Erythroblast (primary cell): Measurements from ENCODE around the gene GAB1.

Source experiments
- GATA1 ChIP-seq: IDR thresholded peaks from 2 replicates; pipeline ENCODE4 v1.6.1; 2011; ENCODE audit warnings: low read depth, mild to moderate bottlenecking, control low read depth, low read length, moderate library complexity
- POLR2A ChIP-seq: IDR thresholded peaks from 2 replicates; pipeline ENCODE4 v1.6.1; 2011; ENCODE audit warnings: mild to moderate bottlenecking, low read length

DNA sequence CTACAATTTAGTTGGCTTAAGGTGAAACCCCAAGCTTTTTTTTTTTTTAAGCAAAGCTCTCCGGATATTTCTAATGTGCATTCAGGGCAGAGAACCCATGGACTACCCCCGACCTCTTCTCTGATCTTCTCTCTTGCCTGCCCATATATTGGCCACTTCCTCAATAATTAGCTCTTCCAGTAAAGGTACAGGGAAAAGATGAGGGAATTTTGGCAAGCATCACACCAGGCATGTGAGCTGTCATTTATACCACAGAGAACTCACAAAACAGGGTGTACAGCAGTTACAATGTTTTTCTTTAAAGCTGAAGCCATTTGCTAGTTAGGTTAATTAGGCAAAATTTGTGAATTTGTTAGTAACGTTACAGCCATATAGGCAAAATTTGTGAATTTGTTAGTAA, 73.3 kb downstream of the GAB1 start:
- TF ChIP-seq POLR2A (no peak), GATA1 (no peak)
